ENCODE data around the gene C20orf141. TPM values are rescaled to one million over a fixed set of nuclear protein-coding genes. Genes with fewer than 3 reads are reported as not detected.
"Not testable (repeated sequence)": the region's sequence is repeated elsewhere in the genome, so short reads cannot be mapped to it uniquely, and the experiment has no call there.

The C20orf141 gene
- total RNA-seq, 1 donor from 2014 or later = not detected

- H3K4me3 ChIP-seq (ENCODE audit: low read depth, low read length) = no peak overlapping the region
- no peak for TF ChIP-seq CTCF (conservative IDR thresholded peaks at IDR 0.05; ENCODE audit: low read depth, low read length)
- no peak for DNase-seq (ENCODE audit: low read depth)
These were observed 6.4 kb downstream of the C20orf141 start for GRCh38 chr20:2820896-2821869.

- no peak overlapping the region for H3K4me3 ChIP-seq (ENCODE audit: low read depth, low read length)
- no peak for TF ChIP-seq CTCF (conservative IDR thresholded peaks at IDR 0.05; ENCODE audit: low read depth, low read length)
- no peak for DNase-seq (ENCODE audit: low read depth)
These were observed 7.3 kb downstream of the C20orf141 start for GRCh38 chr20:2822073-2822472.

- H3K4me3 ChIP-seq (ENCODE audit: low read depth, low read length) = no peak overlapping the region
- no peak for DNase-seq (ENCODE audit: low read depth)
- no peak for TF ChIP-seq CTCF (conservative IDR thresholded peaks at IDR 0.05; ENCODE audit: low read depth, low read length)
These were observed 11.0 kb downstream of the C20orf141 start for GRCh38 chr20:2825761-2826160.

GRCh38 chr20:2826655-2827054 lies 11.9 kb downstream of the C20orf141 start:
- TF ChIP-seq CTCF (conservative IDR thresholded peaks at IDR 0.05; ENCODE audit: low read depth, low read length) = no peak
- DNase-seq (ENCODE audit: low read depth) = no peak
- no peak overlapping the region for H3K4me3 ChIP-seq (ENCODE audit: low read depth, low read length)

GRCh38 chr20:2829376-2829775 lies 14.6 kb downstream of the C20orf141 start:
- H3K4me3 ChIP-seq (ENCODE audit: low read depth, low read length) = no peak overlapping the region
- DNase-seq (ENCODE audit: low read depth) = no peak
- no peak for TF ChIP-seq CTCF (conservative IDR thresholded peaks at IDR 0.05; ENCODE audit: low read depth, low read length)

GRCh38 chr20:2831206-2831605 lies 16.4 kb downstream of the C20orf141 start:
- H3K4me3 ChIP-seq (ENCODE audit: low read depth, low read length); DNase-seq (ENCODE audit: low read depth): not testable (repeated sequence)

- H3K4me3 ChIP-seq (ENCODE audit: low read depth, low read length) = no peak overlapping the region
- no peak for TF ChIP-seq CTCF (conservative IDR thresholded peaks at IDR 0.05; ENCODE audit: low read depth, low read length)
- DNase-seq (ENCODE audit: low read depth) = no peak
These were observed 19.0 kb downstream of the C20orf141 start for GRCh38 chr20:2833761-2834160.
